H9 (cell line): Measurements from ENCODE around the gene BRAT1. TPM values are rescaled to one million over a fixed set of nuclear protein-coding genes. Genes with fewer than 3 reads are reported as not detected.

Source experiments
- DNase-seq: peaks from one replicate; pipeline ENCODE4 v3.0.0-alpha.2; 2017
- H2AFZ ChIP-seq: one replicate; pipeline ENCODE4 v1.6.1; 2013; ENCODE audit warnings: mild to moderate bottlenecking, low read length, control low read depth, moderate library complexity
- H2AK5ac ChIP-seq: 2 replicates; pipeline ENCODE4 v1.6.1; 2013; ENCODE audit warnings: low read length, control low read depth, mixed read lengths; ENCODE audit not compliant: insufficient read length
- H2BK120ac ChIP-seq: one replicate; pipeline ENCODE4 v1.6.1; 2013; ENCODE audit warnings: low read depth, mild to moderate bottlenecking, low read length, control low read depth, inconsistent platforms; ENCODE audit not compliant: poor library complexity, severe bottlenecking
- H2BK12ac ChIP-seq: 2 replicates; pipeline ENCODE4 v1.6.1; 2013; ENCODE audit warnings: low read length, control low read depth, mixed read lengths, low read depth; ENCODE audit not compliant: insufficient read length
- H2BK15ac ChIP-seq: 2 replicates; pipeline ENCODE4 v1.6.1; 2013; ENCODE audit warnings: low read depth, low read length, control low read depth
- H2BK20ac ChIP-seq: one replicate; pipeline ENCODE4 v1.6.1; 2013; ENCODE audit warnings: low read depth, mild to moderate bottlenecking, low read length, control low read depth, inconsistent platforms; ENCODE audit not compliant: poor library complexity, severe bottlenecking
- H2BK5ac ChIP-seq: 2 replicates; pipeline ENCODE4 v1.6.1; 2013; ENCODE audit warnings: low read length, control low read depth, mixed read lengths; ENCODE audit not compliant: insufficient read length
- H3K14ac ChIP-seq: 2 replicates; pipeline ENCODE4 v1.6.1; 2013; ENCODE audit warnings: low read length, control low read depth; ENCODE audit not compliant: insufficient read depth
- H3K18ac ChIP-seq: 2 replicates; pipeline ENCODE4 v1.6.1; 2013; ENCODE audit warnings: low read depth, mild to moderate bottlenecking, mixed read lengths, low read length, control low read depth; ENCODE audit not compliant: insufficient read length
- H3K23ac ChIP-seq: 2 replicates; pipeline ENCODE4 v1.6.1; 2013; ENCODE audit warnings: low read length, control low read depth, mixed read lengths, low read depth; ENCODE audit not compliant: insufficient read length
- H3K23me2 ChIP-seq: 2 replicates; pipeline ENCODE4 v1.6.1; 2013; ENCODE audit warnings: low read depth, mild to moderate bottlenecking, mixed read lengths, low read length, control low read depth; ENCODE audit not compliant: insufficient read length, poor library complexity, severe bottlenecking
- H3K27ac ChIP-seq: 2 replicates; pipeline ENCODE4 v1.5.1; 2013; ENCODE audit warnings: low read length, control low read depth, mixed read lengths, low read depth; ENCODE audit not compliant: insufficient read length
- H3K27me3 ChIP-seq: 2 replicates; pipeline ENCODE4 v1.6.1; 2013; ENCODE audit warnings: low read length, control low read depth, inconsistent platforms; ENCODE audit not compliant: insufficient read depth
- H3K4ac ChIP-seq: 2 replicates; pipeline ENCODE4 v1.6.1; 2013; ENCODE audit warnings: low read depth, mild to moderate bottlenecking, control low read depth, inconsistent platforms, low read length, moderate library complexity
- H3K4me1 ChIP-seq: 2 replicates; pipeline ENCODE4 v1.6.1; 2013; ENCODE audit warnings: low read length, control low read depth, inconsistent platforms; ENCODE audit not compliant: insufficient read depth
- H3K4me2 ChIP-seq: 2 replicates; pipeline ENCODE4 v1.6.1; 2013; ENCODE audit warnings: low read length, control low read depth, mixed read lengths; ENCODE audit not compliant: insufficient read length, insufficient read depth
- H3K56ac ChIP-seq: 2 replicates; pipeline ENCODE4 v1.6.1; 2013; ENCODE audit warnings: low read depth, mild to moderate bottlenecking, mixed read lengths, low read length, control low read depth; ENCODE audit not compliant: insufficient read length
- H3K79me1 ChIP-seq: 2 replicates; pipeline ENCODE4 v1.6.1; 2013; ENCODE audit warnings: low read depth, mild to moderate bottlenecking, moderate library complexity, low read length, control low read depth, inconsistent platforms; ENCODE audit not compliant: insufficient read depth, poor library complexity, severe bottlenecking
- H3K79me2 ChIP-seq: 2 replicates; pipeline ENCODE4 v1.6.1; 2013; ENCODE audit warnings: low read length, control low read depth, inconsistent platforms; ENCODE audit not compliant: insufficient read depth
- H3K9ac ChIP-seq: 2 replicates; pipeline ENCODE4 v1.6.1; 2013; ENCODE audit warnings: low read length, control low read depth, mixed read lengths; ENCODE audit not compliant: insufficient read length; ENCODE audit errors: extremely low read depth
- H3K9me3 ChIP-seq: one replicate; pipeline ENCODE4 v1.6.1; 2013; ENCODE audit warnings: low read depth, low read length, inconsistent platforms; ENCODE audit not compliant: control insufficient read depth
- H3T11ph ChIP-seq: one replicate; pipeline ENCODE4 v1.6.1; 2013; ENCODE audit warnings: mild to moderate bottlenecking, low read length, control low read depth, inconsistent platforms
- H4K20me1 ChIP-seq: one replicate; pipeline ENCODE4 v1.6.1; 2013; ENCODE audit not compliant: control insufficient read depth, insufficient read length, insufficient read depth
- H4K5ac ChIP-seq: 2 replicates; pipeline ENCODE4 v1.6.1; 2013; ENCODE audit warnings: low read depth, mild to moderate bottlenecking, mixed read lengths, low read length, control low read depth; ENCODE audit not compliant: insufficient read length
- H4K8ac ChIP-seq: replicated peaks from 2 replicates; pipeline ENCODE4 v1.6.1; 2013; ENCODE audit warnings: low read length, control low read depth, mixed read lengths, low read depth; ENCODE audit not compliant: insufficient read length
- H4K91ac ChIP-seq: 2 replicates; pipeline ENCODE4 v1.6.1; 2013; ENCODE audit warnings: low read depth, mild to moderate bottlenecking, moderate library complexity, mixed read lengths, low read length, control low read depth; ENCODE audit not compliant: insufficient read length
- H3K27ac Mint-ChIP-seq, 3 experiments: 2 replicates in 2 of 3; 3 replicates in 1 of 3; pipeline ENCODE4 v1.8.0; 2020 to 2021; ENCODE audit warnings: mixed read lengths in 3 of 3, mild to moderate bottlenecking in 1 of 3, moderate library complexity in 1 of 3
- H3K27me3 Mint-ChIP-seq: 2 replicates; pipeline ENCODE4 v1.8.0; 2021; ENCODE audit warnings: low read depth, mild to moderate bottlenecking, moderate library complexity, mixed read lengths
- H3K36me3 Mint-ChIP-seq, 3 experiments: 2 replicates in 2 of 3; 3 replicates in 1 of 3; pipeline ENCODE4 v1.8.0; 2020 to 2021; ENCODE audit warnings: low read depth in 3 of 3, mixed read lengths in 3 of 3; ENCODE audit not compliant: insufficient read depth in 1 of 3
- H3K4me1 Mint-ChIP-seq, 2 experiments: 2 replicates each; pipeline ENCODE4 v1.8.0; 2020; ENCODE audit warnings: mixed read lengths in 2 of 2
- H3K4me3 Mint-ChIP-seq, 2 experiments: 2 replicates in 1 of 2; 3 replicates in 1 of 2; pipeline ENCODE4 v1.8.0; 2020 to 2021; ENCODE audit warnings: mild to moderate bottlenecking in 2 of 2, mixed read lengths in 2 of 2, moderate library complexity in 1 of 2
- H3K9me3 Mint-ChIP-seq, 2 experiments: 2 replicates in 1 of 2; 3 replicates in 1 of 2; pipeline ENCODE4 v1.8.0; 2020; ENCODE audit warnings: mild to moderate bottlenecking in 2 of 2, mixed read lengths in 2 of 2, moderate library complexity in 1 of 2
- WGBS: extraction: QIAGEN DNeasy Blood & Tissue Kit; methylation state at CpG from one replicate; pipeline ENCODE4 v1.1.7; 2013; ENCODE audit warnings: missing lambda C conversion rate, low lambda C conversion rate, mixed read lengths; ENCODE audit not compliant: insufficient read length; ENCODE audit errors: extremely low coverage; 5-methylcytosine and 5-hydroxymethylcytosine counted together
- total RNA-seq: library from RNA; stranded (reverse); gene quantifications from 2 replicates; pipeline ENCODE4 v1.2.1, GENCODE V29; 2021
- TF ChIP-seq, protein P1 (sequence below): fragments of 200-600 bp; sonication (generic); conservative IDR thresholded peaks from 3 replicates; pipeline ENCODE4 v1.8.0; 2021; ENCODE audit warnings: antibody characterized with exemption, mild to moderate bottlenecking

Gene BRAT1
- total RNA-seq, 1 experiment from 2014 or later, result 41.2 TPM

DNA sequence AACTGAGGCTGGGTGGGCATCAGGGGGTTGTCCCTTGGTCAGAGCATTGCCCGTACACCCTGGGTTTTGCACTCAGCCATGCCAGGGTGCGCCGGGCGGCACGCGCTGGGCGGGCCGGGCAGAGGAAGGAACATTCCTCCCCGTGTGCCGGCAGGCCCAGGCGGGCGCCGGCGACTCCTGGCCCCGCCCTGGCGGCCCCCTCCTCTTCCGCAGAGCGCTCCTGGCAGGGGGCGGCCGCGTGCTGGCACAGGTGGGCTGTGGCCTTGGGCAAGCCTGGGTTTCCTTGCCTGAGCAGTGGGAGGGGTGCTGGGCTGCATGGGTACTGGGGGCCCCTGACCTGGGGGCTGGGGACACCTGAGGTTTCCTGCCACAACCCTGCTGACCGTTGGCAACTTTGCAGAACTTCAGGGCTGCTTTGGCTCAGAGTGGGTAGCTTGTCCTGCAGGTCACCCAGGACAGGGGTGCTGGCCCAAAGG lies 31.8 kb downstream of the BRAT1 start:
- no peaks in the 10 kb centered on the region for H3K9me3 ChIP-seq
- Mint-ChIP-seq H3K27me3 (peaks cover 11% of the 10 kb centered on the region), H3K9me3 (no peaks in the 10 kb centered on the region), H3K4me3 (peak overlapping the region in 1 of 2 experiments; percentile 53; a peak in 2 of 5 replicates), H3K36me3 (peaks cover 0 to 31% (median 29%) of the 10 kb centered on the region in 3 experiments; a peak in 6 of 7 replicates), H3K4me1 (peaks cover 40 to 54% of the 10 kb centered on the region in 2 experiments), H3K27ac (peak overlapping the region in 2 of 3 experiments; percentile 91; a peak in 3 of 7 replicates)
- H3K27me3 ChIP-seq, result no peaks in the 10 kb centered on the region; the same call in 1 of the 2 replicates
- no peak overlapping the region for H3K9ac ChIP-seq
- H3K4me2 ChIP-seq, result peak overlapping the region; percentile 13
- TF ChIP-seq, protein P1, sequence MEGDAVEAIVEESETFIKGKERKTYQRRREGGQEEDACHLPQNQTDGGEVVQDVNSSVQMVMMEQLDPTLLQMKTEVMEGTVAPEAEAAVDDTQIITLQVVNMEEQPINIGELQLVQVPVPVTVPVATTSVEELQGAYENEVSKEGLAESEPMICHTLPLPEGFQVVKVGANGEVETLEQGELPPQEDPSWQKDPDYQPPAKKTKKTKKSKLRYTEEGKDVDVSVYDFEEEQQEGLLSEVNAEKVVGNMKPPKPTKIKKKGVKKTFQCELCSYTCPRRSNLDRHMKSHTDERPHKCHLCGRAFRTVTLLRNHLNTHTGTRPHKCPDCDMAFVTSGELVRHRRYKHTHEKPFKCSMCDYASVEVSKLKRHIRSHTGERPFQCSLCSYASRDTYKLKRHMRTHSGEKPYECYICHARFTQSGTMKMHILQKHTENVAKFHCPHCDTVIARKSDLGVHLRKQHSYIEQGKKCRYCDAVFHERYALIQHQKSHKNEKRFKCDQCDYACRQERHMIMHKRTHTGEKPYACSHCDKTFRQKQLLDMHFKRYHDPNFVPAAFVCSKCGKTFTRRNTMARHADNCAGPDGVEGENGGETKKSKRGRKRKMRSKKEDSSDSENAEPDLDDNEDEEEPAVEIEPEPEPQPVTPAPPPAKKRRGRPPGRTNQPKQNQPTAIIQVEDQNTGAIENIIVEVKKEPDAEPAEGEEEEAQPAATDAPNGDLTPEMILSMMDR, result no peak
- no peaks in the 10 kb centered on the region for H4K20me1 ChIP-seq
- H3K27ac ChIP-seq, result no peak overlapping the region
- no peak overlapping the region for H2BK12ac ChIP-seq
- no peak overlapping the region for H4K5ac ChIP-seq
- no peak overlapping the region for H4K8ac ChIP-seq
- DNase-seq, result peak; percentile 79
- no peak overlapping the region for H3K4ac ChIP-seq
- H3K79me2 ChIP-seq, result no peaks in the 10 kb centered on the region; the same call in 1 of the 2 replicates
- no peak overlapping the region for H2BK5ac ChIP-seq
- no peak overlapping the region for H2AK5ac ChIP-seq
- WGBS, result no CpG with 5 or more reads among the region's 22 CpGs
- H3K14ac ChIP-seq, result 0 out of 2 replicates have a peak overlapping the region, but pooled peaks have one; percentile 13
- no peak overlapping the region for H4K91ac ChIP-seq
- H3T11ph ChIP-seq, result no peak overlapping the region
- H2BK120ac ChIP-seq, result no peak overlapping the region
- H3K4me1 ChIP-seq, result no peaks in the 10 kb centered on the region; the same call in 1 of the 2 replicates
- no peaks in the 10 kb centered on the region for H3K79me1 ChIP-seq
- H3K23ac ChIP-seq, result no peak overlapping the region
- H3K56ac ChIP-seq, result no peak overlapping the region
- H3K18ac ChIP-seq, result peak overlapping the region; percentile 12
- no peak overlapping the region for H2BK15ac ChIP-seq
- H3K23me2 ChIP-seq, result peaks cover 13% of the 10 kb centered on the region
- H2BK20ac ChIP-seq, result no peak overlapping the region
- no peak overlapping the region for H2AFZ ChIP-seq
